Measurements from ENCODE around the gene KHDRBS2.

The KHDRBS2 gene

GRCh38 chr6:62285612-62286469 lies at the start of gene KHDRBS2:
Gene KHDRBS2 (minus strand): TSS chr6:62286225.
- peak; percentile 79 for DNase-seq

GRCh38 chr6:62328607-62329006 lies 42.6 kb upstream of the KHDRBS2 start:
- no peak for DNase-seq

DNA sequence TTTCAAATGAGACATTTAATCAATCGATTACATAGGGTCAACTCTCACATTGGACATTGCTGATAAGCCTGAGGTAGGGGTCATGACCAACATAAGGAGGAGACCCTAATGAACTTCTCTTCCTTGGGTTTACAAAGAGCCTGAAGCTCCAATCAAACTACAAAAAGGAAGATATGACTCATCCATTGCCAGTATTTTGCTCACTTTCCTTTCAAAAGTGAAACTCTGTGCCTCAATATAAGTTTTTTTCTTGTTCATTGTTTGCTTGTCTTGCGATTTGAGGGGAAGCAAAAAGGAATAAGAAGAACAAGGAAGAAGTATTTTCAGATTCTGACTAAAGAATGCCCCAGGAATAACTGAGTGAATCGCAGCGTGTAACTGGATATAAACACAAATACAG lies 38.8 kb upstream of the KHDRBS2 start:
- DNase-seq = no peak

DNA sequence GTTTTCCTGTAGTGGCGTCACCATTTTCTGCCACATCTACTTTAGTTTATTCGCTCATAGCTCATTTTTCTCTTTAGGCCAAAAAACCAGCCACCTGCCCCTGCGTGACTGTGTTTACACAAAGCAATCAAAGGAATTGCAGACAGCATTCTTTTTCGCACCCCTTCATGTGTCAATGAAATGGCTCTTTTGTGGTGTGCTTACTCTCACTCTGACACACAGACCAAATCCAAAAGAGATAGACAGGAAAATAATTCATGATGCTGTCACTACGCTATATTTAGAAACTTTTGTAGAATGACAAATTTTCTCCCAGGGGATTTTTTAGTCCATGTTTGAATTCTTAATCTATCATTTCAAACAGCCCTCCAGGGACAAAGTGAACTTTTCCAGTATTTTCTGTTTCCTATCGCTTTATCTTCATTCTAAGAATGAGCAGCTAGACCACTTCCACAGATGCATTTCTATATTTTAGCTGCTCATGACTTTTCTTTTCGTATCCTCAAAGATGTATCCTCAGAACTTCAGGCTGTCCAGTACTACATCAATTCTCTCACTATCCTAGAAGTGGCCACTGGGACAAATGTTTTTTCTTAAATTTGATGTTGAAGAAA lies 37.9 kb upstream of the KHDRBS2 start:
- DNase-seq = no peak

- no peak for DNase-seq
Observed at GRCh38 chr6:62298745-62299392, 12.8 kb upstream of the KHDRBS2 start.

DNA sequence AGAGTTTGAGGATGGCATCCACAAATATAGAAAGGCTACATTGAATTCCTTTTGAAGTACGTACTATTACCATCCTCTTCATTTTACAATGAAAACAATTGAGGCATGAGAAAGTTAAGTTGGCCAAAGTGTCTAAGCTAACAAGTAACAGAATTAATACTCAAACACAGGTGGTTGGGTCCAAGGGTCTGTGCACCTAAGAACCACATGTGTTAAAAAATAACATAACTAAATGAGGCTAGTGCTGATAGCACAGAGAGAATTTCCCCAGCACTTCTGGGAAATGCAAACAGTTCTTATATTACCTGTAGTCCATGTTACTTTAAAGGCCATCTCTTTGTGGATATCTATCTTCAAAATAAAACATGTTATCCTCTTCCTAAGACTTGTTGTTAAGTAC lies 10.5 kb upstream of the KHDRBS2 start:
- no peak for DNase-seq

- no peak for DNase-seq
Observed at GRCh38 chr6:62288974-62289373, 2.9 kb upstream of the KHDRBS2 start.

GRCh38 chr6:62288562-62288961 lies 2.5 kb upstream of the KHDRBS2 start:
- no peak for DNase-seq

DNA sequence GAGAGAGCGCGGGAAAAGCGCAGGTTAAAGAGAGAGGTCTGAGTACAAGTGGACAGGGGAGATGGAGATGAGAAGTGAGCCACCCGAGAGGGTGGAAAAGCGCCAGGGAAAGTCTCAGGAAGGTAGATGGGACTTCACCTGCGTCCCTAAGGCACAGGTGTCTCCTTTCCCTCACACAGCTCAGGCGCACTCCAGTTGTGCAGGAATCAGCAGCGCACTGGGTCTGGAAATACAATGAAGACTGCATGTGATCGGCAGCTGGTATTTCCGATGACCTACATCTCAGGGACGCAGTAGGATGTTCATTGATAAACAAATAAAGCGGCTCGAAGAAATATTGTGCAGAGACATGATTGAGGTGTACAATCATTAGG lies 432 bp upstream of the KHDRBS2 start:
- no peak for DNase-seq

GRCh38 chr6:62284725-62285124 lies 1.3 kb downstream of the KHDRBS2 start:
- no peak for DNase-seq

DNA sequence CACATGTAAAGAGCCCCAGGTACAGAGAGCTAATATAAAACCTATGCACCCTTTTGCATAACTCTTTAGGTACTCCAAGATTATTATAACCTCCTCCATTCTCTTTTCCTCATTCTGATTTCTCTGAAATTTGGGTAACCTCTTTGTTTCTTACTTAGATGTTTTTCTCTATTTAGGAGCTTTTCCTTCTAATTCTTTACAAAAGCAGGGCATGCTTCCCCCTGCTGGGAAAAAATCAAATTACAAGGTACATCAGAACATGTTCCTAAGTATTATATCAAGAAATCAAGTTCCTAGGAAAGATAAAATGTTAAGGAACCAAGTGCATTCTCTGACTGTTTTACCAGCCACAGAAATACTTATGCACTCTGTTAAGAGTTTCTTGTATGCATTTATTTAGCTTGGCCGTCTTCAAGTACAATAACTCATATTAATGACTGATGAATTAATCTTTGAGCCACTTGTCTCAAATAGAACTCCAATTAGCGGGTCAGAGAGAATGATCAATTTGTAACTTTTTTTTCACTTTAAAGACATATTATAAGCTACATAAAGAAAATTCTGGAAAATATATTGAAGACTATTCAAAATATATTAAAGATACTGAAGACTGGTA lies 2.1 kb downstream of the KHDRBS2 start:
- DNase-seq = peak; percentile 55

DNA sequence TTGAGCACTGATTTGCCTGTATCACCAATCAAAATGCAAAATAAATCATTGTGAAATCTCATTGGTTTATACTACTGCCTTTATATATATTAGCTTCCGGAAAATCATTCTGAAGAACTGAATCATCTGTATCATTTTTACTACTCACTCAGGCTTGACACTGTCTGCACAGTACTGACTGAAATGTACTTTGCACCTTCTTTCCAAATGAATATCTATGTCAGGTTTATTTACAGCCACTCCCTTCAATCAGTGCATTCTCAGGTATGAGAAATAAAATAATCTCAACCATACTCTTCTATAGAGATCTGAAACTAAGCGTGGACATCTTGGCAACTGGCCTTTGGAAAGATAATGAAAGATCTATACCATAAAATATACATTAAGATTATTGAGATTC lies 2.7 kb downstream of the KHDRBS2 start:
- no peak for DNase-seq

DNA sequence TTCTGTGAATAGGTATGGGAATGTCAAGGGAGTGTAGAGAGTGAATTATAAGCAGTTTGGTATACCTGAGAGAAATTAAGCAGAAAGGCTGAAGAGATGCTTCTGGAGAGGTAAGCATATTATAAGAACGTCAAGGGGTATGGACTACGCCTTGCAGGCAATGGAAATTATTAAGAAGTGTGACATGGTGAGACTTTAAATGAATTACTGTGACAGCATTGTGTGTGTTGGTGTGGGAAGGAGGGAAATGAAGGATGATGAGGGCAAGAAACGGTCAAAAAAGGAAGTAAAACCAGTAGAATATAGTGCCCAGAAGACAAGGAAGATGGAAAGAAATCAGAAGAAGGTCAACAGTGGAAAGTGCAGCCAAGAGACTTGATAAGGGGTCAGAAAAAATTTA lies 5.9 kb downstream of the KHDRBS2 start:
- no peak for DNase-seq

DNA sequence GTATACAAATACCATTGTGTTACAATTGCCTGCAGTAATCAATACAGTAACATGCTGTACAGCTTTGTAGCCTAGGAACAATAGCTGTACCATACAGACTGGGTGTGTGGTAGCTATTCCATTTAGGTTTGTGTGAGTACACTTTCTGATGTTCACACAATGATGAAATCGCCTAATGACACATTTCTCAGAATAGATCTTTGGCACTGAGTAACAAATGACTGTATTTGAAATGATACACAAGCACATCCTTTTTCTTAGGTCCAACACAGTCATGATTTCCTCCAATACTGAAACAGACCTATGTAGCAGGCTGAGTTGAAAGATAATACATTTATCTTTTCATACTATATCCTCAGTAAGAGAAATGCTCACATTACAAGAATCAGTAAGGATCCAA lies 13.9 kb downstream of the KHDRBS2 start:
- no peak for DNase-seq

- no peak for DNase-seq
Observed at GRCh38 chr6:62265906-62266525, 20.0 kb downstream of the KHDRBS2 start.

DNA sequence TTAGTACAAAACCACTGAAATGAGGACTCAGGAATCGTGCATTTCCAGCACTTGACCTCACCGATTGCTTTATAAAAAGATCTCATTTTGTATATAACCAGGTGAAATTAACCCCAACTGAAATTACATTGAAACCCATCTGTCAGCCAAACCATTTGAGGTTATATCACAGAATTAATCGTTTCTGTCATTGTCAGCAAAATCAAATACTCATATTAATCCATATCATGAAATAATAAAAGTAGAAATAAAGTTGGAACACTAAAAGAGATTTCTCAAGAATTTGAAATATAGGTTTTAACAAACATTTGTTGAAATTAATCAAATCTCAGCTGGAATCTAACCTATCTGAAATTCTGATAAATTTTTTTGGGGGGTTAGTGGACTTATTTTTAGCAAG lies 23.7 kb downstream of the KHDRBS2 start:
- no peak for DNase-seq

- no peak for DNase-seq
Observed at GRCh38 chr6:62246087-62246486, 39.9 kb downstream of the KHDRBS2 start.

GRCh38 chr6:62236784-62237183 lies 49.2 kb downstream of the KHDRBS2 start:
- DNase-seq = peak; percentile 2

- no peak for DNase-seq
Observed at GRCh38 chr6:62229231-62229630, 56.8 kb downstream of the KHDRBS2 start.

- DNase-seq = no peak
Observed at GRCh38 chr6:62217866-62218265, 68.2 kb downstream of the KHDRBS2 start.

DNA sequence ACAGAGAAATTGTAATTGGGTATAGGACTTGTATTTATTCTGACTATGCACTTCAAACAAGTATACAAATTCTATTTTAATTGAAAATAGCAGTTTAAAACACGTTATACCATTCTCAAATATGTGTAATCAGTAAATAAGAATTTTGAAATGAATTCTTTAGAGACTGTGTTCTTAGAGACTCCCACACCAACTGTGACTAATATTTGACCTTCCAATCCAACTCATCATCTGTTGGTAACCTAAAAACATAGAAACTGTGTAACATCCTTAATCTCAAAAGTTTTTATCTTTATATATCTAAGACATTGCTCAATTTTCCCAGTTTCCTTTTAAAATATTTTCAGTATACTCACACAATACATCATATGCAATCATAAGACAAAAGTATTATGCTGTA lies 83.9 kb downstream of the KHDRBS2 start:
- DNase-seq = no peak

GRCh38 chr6:62192593-62192992 lies 93.4 kb downstream of the KHDRBS2 start:
- DNase-seq = no peak

DNA sequence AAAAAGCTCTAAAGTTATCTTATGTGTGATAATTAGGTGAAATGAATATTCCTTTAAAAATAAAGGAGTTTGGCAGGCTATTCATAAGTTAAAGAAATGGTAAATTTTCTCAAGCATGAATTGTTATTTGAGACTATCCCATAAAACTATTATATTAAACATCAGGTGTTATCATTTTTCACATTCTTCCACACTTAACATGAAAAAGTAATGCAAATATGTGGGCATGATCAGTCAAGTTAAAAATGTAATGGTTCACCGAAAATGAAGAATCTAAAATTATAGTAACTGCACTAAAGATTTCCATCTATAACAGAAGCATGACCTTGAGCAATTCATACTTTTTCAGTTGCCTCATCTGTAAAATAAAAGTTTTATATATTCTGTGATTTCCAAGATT lies 110.8 kb downstream of the KHDRBS2 start:
- DNase-seq = no peak

Data from hematopoietic multipotent progenitor cell treated with erythropoietin and hydrocortisone succinate and interleukin-3 and kit ligand, for 6 days (in vitro differentiated cells).